ENCODE measurements around the gene PRR36.

- TF ChIP-seq POLR2A (IDR thresholded peaks at IDR 0.05; ENCODE audit: low read length) (no peak), GATA1 (IDR thresholded peaks at IDR 0.05; ENCODE audit: low read depth, low read length) (no peak)
Measured at GRCh38 chr19:7908078-7908699, 34.0 kb upstream of the PRR36 start.

Measured in erythroblast (primary cell).